ENCODE measurements around the gene KLHDC4. TPM values are rescaled to one million over a fixed set of nuclear protein-coding genes. Genes with fewer than 3 reads are reported as not detected.
A peak's percentile ranks its signal among the peaks of the same experiment; 100 is the strongest.
"Not testable (repeated sequence)": the region's sequence is repeated elsewhere in the genome, so short reads cannot be mapped to it uniquely, and the experiment has no call there.

The KLHDC4 gene
- 64.8 and 73.6 TPM in 2 replicates for total RNA-seq (2014; rRNA removed; shearing (Covaris generic))

- peak; percentile 88 for DNase-seq (ENCODE audit: low spot score)
Measured at GRCh38 chr16:87765776-87766484, at the start of gene KLHDC4. Gene KLHDC4 (minus strand): TSS chr16:87765986. CDS start chr16:87765890, 96 bp downstream.

- no peak for DNase-seq (ENCODE audit: low spot score)
Measured at GRCh38 chr16:87815567-87815966, 49.8 kb upstream of the KLHDC4 start.

- no peak for DNase-seq (ENCODE audit: low spot score)
Measured at GRCh38 chr16:87812200-87812656, 46.4 kb upstream of the KLHDC4 start.

GRCh38 chr16:87811454-87811853, 45.7 kb upstream of the KLHDC4 start:
- DNase-seq (ENCODE audit: low spot score), result not testable (repeated sequence)

DNA sequence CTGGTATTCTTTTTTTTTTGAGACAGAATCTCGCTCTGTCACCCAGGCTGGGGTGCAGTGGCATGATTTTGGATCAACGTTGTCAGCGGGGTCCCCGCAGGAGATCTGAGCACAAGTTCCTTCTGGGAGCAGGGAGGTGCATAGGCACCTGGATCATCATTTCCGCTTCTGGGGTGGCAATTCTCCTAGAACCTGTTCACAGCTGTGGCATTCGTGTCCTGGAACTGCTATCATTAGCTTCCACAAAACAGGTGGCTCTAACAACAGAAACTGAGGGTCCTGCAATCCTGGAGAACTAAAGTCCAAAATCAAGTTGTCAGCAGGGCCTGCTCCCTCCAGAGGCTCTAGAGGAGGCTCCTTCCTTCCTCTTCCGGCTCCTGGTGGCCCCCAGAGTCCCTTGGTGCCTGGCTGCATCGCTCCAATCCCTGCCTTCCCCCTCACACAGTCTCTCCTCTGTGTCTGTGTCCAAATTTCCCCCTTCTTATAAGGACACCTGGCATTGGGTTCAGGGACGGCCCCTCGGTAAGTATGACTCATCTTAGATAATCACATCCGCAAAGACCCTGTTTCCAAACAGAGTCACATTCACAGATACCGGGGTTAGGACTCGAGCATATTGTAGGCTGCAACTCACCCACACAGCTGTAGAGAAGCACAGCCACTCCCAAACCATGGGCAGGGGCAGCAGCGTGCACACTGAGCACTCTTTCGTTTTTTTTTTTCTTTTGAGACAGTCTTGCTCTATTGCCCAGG, 43.5 kb upstream of the KLHDC4 start:
- no peak for DNase-seq (ENCODE audit: low spot score)

DNA sequence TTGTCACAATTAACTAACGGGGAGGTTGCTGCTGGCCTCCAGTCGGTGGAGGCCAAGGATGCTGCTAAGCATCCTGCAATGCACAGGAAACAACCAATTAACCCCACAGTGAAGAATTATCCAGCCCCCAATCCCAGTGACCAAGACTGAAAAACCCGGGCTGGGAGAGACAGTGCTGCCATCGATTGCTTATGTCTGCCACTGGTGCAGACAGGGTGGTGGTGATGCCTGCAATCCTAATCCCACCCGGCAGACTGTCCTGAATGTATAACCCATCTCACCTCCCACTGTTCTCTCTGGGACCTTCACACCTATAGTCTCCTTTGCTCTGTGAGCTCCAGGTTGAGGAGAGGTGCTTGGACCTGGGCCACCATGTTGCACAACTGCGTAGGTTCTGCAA, 42.3 kb upstream of the KLHDC4 start:
- DNase-seq (ENCODE audit: low spot score), result no peak

- DNase-seq (ENCODE audit: low spot score), result peak; percentile 67
Measured at GRCh38 chr16:87806641-87807546, 41.1 kb upstream of the KLHDC4 start.

GRCh38 chr16:87806261-87806640, 40.5 kb upstream of the KLHDC4 start:
- DNase-seq (ENCODE audit: low spot score), result peak; percentile 36

- DNase-seq (ENCODE audit: low spot score), result no peak
Measured at GRCh38 chr16:87803385-87803784, 37.6 kb upstream of the KLHDC4 start.

DNA sequence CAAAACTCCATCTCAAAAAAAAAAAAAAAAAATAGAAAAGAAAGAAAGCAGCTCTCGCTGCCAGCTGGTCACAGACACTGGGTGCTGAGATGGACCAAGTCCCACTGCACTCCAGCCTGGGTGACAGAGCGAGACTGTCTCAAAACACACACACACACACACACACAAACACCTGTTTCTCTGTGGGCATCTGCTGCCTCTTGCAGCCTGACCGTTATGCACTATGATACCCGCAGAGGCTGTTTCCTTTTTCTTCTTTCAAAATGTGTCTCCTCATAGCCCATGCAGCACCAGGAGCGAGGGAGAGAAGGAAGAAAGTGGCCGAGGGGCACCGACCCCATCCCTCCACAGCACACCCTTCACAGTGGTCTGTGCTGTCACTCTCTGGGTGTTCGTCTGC, 36.9 kb upstream of the KLHDC4 start:
- DNase-seq (ENCODE audit: low spot score), result no peak

DNA sequence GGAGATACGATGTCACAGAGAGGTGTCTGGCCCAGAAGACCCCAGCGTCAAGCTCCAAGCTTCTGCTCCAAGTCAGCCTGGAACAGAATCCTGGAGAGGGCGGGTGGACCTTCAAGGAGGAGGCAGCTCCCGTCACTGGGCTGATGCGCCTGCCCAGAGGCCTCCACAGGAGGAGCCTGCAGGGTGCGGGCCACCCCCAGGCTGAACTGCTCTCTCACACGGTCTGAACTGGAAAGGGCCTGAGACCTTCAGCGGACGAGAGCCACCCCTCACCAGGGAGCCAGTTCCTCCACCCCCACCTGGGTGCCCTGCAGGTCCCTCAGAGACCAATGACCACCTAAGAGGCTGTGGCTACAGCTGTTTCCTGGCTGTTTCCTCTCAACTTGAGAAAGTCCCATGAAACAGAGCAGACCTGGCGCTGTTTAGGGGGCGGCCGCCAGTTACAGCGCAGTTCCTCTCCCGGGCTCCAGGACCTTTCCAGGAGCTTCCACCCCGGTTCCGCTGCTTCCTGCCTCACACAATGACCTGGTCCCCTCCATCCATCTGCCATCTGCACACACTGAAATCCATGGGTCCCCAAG, 36.0 kb upstream of the KLHDC4 start:
- DNase-seq (ENCODE audit: low spot score), result no peak

GRCh38 chr16:87800497-87800896, 34.7 kb upstream of the KLHDC4 start:
- DNase-seq (ENCODE audit: low spot score), result no peak

GRCh38 chr16:87795336-87795735, 29.6 kb upstream of the KLHDC4 start:
- no peak for DNase-seq (ENCODE audit: low spot score)

DNA sequence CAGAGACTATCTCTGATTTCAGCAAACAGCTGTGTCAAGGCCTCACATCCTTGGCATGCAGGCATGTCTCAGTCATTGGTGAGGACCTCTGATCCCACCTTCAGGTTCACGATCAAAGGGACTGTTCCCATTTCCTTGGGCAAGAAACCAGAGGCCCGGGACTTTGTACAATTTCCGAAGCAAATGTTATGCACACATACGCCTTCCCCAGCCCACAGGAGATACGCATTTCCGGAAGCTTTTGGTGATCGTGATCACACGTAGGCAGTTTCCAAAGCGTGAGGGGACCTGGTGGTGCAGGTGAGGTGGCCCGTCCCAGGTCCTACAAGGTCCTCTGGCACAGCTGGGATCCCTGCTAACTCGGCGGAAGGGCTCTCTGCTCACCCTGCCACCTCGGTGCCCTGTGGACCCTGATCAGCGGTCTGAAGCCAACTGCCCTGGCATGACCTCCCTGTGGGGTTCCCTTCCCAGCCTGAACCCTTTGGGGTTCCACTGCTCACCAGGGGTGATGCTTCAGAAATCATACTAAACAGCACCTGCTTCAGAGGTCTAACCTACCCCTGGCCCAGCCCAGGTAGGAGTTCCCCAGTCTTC, 28.8 kb upstream of the KLHDC4 start:
- no peak for DNase-seq (ENCODE audit: low spot score)

DNA sequence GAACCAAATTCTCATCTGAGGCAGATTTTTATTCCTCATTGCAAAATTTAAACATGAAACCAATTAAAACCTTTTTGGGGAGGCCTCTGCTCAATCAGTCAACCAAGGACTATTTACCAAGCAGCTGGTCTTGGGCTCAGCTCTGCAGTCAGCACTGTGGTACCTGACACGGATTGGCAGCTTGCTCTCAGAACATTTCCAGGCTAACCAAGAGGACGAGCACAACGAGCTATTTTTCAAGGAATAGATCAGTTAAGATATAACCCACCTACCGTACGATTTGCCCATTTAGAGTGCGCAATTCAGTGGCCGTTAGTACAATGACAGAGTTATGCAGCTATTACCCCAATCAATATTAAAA, 26.4 kb upstream of the KLHDC4 start:
- no peak for DNase-seq (ENCODE audit: low spot score)

- DNase-seq (ENCODE audit: low spot score), result no peak
Measured at GRCh38 chr16:87791295-87792204, 25.8 kb upstream of the KLHDC4 start.

DNA sequence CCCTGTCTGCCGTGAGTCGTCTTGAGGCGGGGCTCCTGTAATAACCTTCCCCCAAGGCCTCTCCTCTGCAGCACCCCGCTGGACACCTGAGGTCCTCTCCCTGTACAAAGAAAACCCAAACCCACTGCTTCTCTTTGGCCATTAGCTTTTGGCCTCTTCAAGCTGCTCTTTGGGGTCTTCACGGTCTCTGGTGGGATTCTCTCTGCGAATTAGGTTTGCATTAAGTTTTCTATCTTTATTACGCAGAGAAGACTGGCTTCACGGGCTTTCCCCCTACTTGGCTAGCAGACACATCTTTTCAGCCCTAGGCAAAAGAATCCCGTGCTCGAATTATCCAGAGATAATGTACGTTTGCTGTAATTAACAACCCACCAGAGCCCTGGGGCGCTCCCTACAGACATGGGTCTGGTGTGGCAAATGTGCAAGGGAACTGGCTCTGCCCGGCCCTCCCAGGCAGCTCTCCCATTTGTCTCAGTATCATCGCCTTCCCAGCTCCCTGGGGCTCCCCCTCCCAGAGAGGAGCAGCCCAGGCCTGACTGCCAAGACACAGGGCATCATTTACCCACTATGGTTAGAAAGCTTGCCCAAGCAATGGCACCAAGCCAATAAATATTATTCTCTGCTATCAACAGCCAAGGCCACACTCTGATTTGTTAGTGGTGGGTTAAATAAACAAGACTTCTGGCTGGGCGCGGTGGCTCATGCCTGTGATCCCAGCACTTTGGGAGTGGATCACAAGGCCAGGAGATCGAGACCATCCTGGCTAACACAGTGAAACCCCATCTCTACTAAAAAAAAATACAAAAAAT, 24.7 kb upstream of the KLHDC4 start:
- DNase-seq (ENCODE audit: low spot score), result no peak

DNA sequence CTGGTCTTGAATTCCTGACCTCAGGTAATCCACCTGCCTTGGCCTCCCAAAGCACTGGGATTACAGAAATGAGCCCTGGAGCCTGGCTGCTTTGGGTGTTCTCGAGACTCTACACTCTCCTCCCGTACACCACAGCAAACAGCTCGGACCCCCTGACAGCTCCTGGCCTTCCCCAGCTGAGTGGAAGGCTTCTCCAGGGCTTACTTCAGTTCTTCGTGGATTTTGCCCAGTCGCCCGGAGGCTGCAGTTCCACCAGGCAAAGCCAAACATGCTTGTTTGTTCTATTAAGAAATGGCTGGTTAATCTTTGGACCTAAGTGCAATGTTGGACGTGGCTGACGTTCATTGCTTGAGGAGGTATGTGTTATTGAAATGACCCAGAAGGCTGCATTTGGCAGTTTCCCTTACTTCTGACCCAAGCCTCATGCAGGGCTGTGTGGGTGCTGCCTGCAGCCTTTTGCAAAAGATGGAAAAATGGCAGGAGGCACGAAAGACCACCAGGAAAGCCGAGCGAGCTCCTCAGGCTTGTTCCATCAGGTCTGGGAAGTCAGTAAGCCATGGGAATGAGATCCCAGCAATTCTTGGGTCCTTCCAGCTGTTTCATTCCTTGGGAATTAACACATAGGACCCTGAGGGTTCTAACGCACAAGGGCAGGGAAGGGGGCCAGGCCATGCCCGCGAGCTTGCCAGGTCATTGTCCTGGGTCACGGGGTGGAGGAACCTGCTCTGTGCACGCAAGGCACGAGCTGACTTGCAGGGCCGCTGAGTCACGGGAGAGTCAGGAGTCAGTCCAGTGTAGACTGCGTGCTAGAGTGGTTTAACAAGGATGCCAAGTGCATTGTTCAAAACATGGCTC, 23.9 kb upstream of the KLHDC4 start:
- DNase-seq (ENCODE audit: low spot score), result no peak
